CD4-positive, alpha-beta T cell (primary cell): ENCODE results near the gene CC2D2A. TPM values are rescaled to one million over a fixed set of nuclear protein-coding genes. Genes with fewer than 3 reads are reported as not detected.

Experiments used
- ATAC-seq: fragments of 200-7000 bp; cut with Tn5 transposase; one replicate; pipeline ENCODE4 v1.10.0; 2022; ENCODE audit warnings: mild to moderate bottlenecking; ENCODE audit not compliant: poor library complexity
- CTCF ChIA-PET: fragments of 350-600 bp; sonication (Branson Sonifier 250); formaldehyde crosslinking; loops from one replicate; lab custom pipeline; 2021; ENCODE audit warnings: antibody characterized with exemption, inconsistent platforms; lab: Charles Lee
- POLR2A ChIA-PET: fragments of 350-600 bp; sonication (Branson Sonifier 250); formaldehyde crosslinking; loops from one replicate; lab custom pipeline; 2021; ENCODE audit warnings: antibody characterized with exemption, inconsistent platforms; lab: Charles Lee
- DNase-seq, 14 experiments: peaks; one replicate each; pipeline ENCODE4 v3.0.0-alpha.2; 2013 to 2020; ENCODE audit warnings: mixed read lengths in 2 of 14
- H3K27ac ChIP-seq, 2 donors: one replicate each; pipeline versions ENCODE4 v1.5.1 to v1.7.0; 2013; ENCODE audit warnings: low read length in 2 of 2, low read depth in 1 of 2, mild to moderate bottlenecking in 1 of 2
- H3K27me3 ChIP-seq, 2 experiments: 1 replicate in 1 of 2; 2 replicates in 1 of 2; pipeline versions ENCODE4 v1.6.1 to v1.7.0; 2013; ENCODE audit warnings: low read length in 2 of 2, control low read depth in 1 of 2, mild to moderate bottlenecking in 1 of 2, moderate library complexity in 1 of 2; ENCODE audit not compliant: insufficient read depth in 2 of 2, control insufficient read depth in 1 of 2
- H3K36me3 ChIP-seq: one replicate; pipeline ENCODE4 v1.6.1; 2013; ENCODE audit warnings: low read length, control low read depth; ENCODE audit not compliant: insufficient read depth
- H3K4me1 ChIP-seq: one replicate; pipeline ENCODE4 v1.6.1; 2013; ENCODE audit warnings: low read length, control low read depth; ENCODE audit not compliant: insufficient read depth
- H3K4me3 ChIP-seq: one replicate; pipeline ENCODE4 v1.5.1; 2013; ENCODE audit warnings: mild to moderate bottlenecking, low read length, moderate library complexity
- H3K9me3 ChIP-seq, 2 experiments: 1 replicate in 1 of 2; 2 replicates in 1 of 2; pipeline versions ENCODE4 v1.6.1 to v1.7.0; 2013; ENCODE audit warnings: low read length in 2 of 2, mild to moderate bottlenecking in 2 of 2, control low read depth in 1 of 2, moderate library complexity in 1 of 2; ENCODE audit not compliant: control insufficient read depth in 1 of 2, insufficient read depth in 1 of 2
- H3K27ac Mint-ChIP-seq: one replicate; pipeline ENCODE4 v1.8.0; 2020; ENCODE audit warnings: mixed read lengths
- H3K27me3 Mint-ChIP-seq: one replicate; pipeline ENCODE4 v1.8.0; 2021; ENCODE audit warnings: mixed read lengths
- H3K36me3 Mint-ChIP-seq: one replicate; pipeline ENCODE4 v1.8.0; 2021; ENCODE audit warnings: low read depth, mixed read lengths
- H3K4me1 Mint-ChIP-seq: one replicate; pipeline ENCODE4 v1.8.0; 2021; ENCODE audit warnings: low read depth, mixed read lengths
- H3K4me3 Mint-ChIP-seq: one replicate; pipeline ENCODE4 v1.8.0; 2020; ENCODE audit warnings: mild to moderate bottlenecking, mixed read lengths
- H3K9me3 Mint-ChIP-seq: one replicate; pipeline ENCODE4 v1.8.0; 2020; ENCODE audit warnings: mixed read lengths
- CTCF ChIP-seq: fragments of 200-600 bp; IDR thresholded peaks from one replicate; pipeline ENCODE4 v1.8.0; 2022; ENCODE audit warnings: antibody characterized with exemption, mild to moderate bottlenecking
- intact Hi-C, 2 experiments: fragments of 100-400 bp; cut with DNase I in 1 of 2; cut with micrococcal nuclease in 1 of 2; formaldehyde crosslinking; loops; one replicate each; pipeline versions ENCODE4 v1.15.1 to v1.9.0; 2023 to 2025; cut with DNase I, micrococcal nuclease
- total RNA-seq, 174 experiments: library from RNA in 2 of 174; stranded (reverse) in 2 of 174; gene quantifications; one replicate each; pipeline ENCODE4 v1.2.3 and lab custom pipeline; 2021 to 2026

Gene CC2D2A
- total RNA-seq, 2 experiments from 2014 or later, result not detected

GRCh38 chr4:15544248-15544729 is 74.6 kb downstream of the CC2D2A start:
- Histone ChIP-seq H3K36me3 (no peaks in the 10 kb centered on the region), H3K4me1 (peaks cover 2% of the 10 kb centered on the region), H3K27ac (no peak overlapping the region), H3K4me3 (no peak overlapping the region), H3K9me3 (no peaks in the 10 kb centered on the region), H3K27me3 (no peaks in the 10 kb centered on the region)
- Mint-ChIP-seq H3K27me3 (no peaks in the 10 kb centered on the region), H3K27ac (no peak overlapping the region), H3K9me3 (no peaks in the 10 kb centered on the region), H3K4me3 (no peak overlapping the region), H3K36me3 (peaks cover 23% of the 10 kb centered on the region), H3K4me1 (peaks cover 5% of the 10 kb centered on the region)
- ChIA-PET POLR2A (no interaction called here), CTCF (no interaction called here)
- no peak for TF ChIP-seq CTCF
- intact Hi-C loops, result no loop called here
- DNase-seq (no peak), ATAC-seq (no peak)

GRCh38 chr4:15545371-15545770 is 75.7 kb downstream of the CC2D2A start:
- intact Hi-C loops, result no loop called here
- DNase-seq, result no peak
- Histone ChIP-seq H3K4me3 (no peak overlapping the region), H3K36me3 (no peaks in the 10 kb centered on the region), H3K27me3 (no peaks in the 10 kb centered on the region), H3K9me3 (no peaks in the 10 kb centered on the region), H3K4me1 (peaks cover 2% of the 10 kb centered on the region), H3K27ac (no peak overlapping the region)
- ChIA-PET CTCF (no interaction called here), POLR2A (no interaction called here)
- Mint-ChIP-seq H3K9me3 (no peaks in the 10 kb centered on the region), H3K27ac (no peak overlapping the region), H3K4me1 (peaks cover 5% of the 10 kb centered on the region), H3K36me3 (peaks cover 18% of the 10 kb centered on the region), H3K27me3 (no peaks in the 10 kb centered on the region), H3K4me3 (no peak overlapping the region)
- no peak for ATAC-seq
- TF ChIP-seq CTCF, result no peak

- peak overlapping the region in 1 of 2 donors; percentile 20 for H3K27ac ChIP-seq
- ChIA-PET CTCF (no interaction called here), POLR2A (no interaction called here)
- peaks cover 2% of the 10 kb centered on the region for H3K4me1 ChIP-seq
- DNase-seq, result peak in 4 of 14 experiments; percentile 8 to 71 (median 51)
- H3K9me3 ChIP-seq, result no peaks in the 10 kb centered on the region
- H3K4me3 Mint-ChIP-seq, result no peak overlapping the region
- no peaks in the 10 kb centered on the region for H3K27me3 Mint-ChIP-seq
- intact Hi-C loops, result no loop called here
- peak overlapping the region; percentile 26 for H3K4me3 ChIP-seq
- TF ChIP-seq CTCF, result no peak
- H3K36me3 Mint-ChIP-seq, result peaks cover 6% of the 10 kb centered on the region
- H3K27me3 ChIP-seq, result no peaks in the 10 kb centered on the region
- peaks cover 5% of the 10 kb centered on the region for H3K4me1 Mint-ChIP-seq
- H3K9me3 Mint-ChIP-seq, result no peaks in the 10 kb centered on the region
- peak; percentile 56 for ATAC-seq
- H3K27ac Mint-ChIP-seq, result peak overlapping the region; percentile 1
- H3K36me3 ChIP-seq, result no peaks in the 10 kb centered on the region
Observed at GRCh38 chr4:15547392-15547791, 77.7 kb downstream of the CC2D2A start.
